K562 (cell line): ENCODE data around the gene SLC25A42. TPM values are rescaled to one million over a fixed set of nuclear protein-coding genes. Genes with fewer than 3 reads are reported as not detected.

Experiments used
- ATAC-seq: fragments of 200-7000 bp; cut with Tn5 transposase; 3 replicates; pipeline ENCODE4 v1.9.1; 2020; ENCODE audit warnings: moderate library complexity
- BruUV-seq: library from RNA; stranded (reverse); fragments of 400-500 nt; replicated peaks from 2 replicates; lab custom pipeline; 2021; lab: Mats Ljungman, UMichigan
- CTCF ChIA-PET: fragments of 300-600 bp; formaldehyde crosslinking; extraction: SDS; loops from one replicate; lab custom pipeline; 2021; ENCODE audit warnings: low intra/inter-chr PET ratio; lab: Yijun Ruan, JAX
- POLR2A ChIA-PET: fragments of 300-600, 350-650 bp; sonication (Branson Sonifier 250); formaldehyde crosslinking; extraction: SDS; loops from one replicate; lab custom pipeline; 2021; ENCODE audit warnings: antibody characterized with exemption, inconsistent platforms; lab: Yijun Ruan, JAX
- DNase-seq, 4 experiments: peaks; one replicate each; pipeline versions ENCODE4 v3.0.0 to v3.0.0-alpha.2; 2011 to 2018; ENCODE audit warnings: low spot score in 3 of 4, mixed read lengths in 3 of 4; ENCODE audit errors: extremely low read depth in 1 of 4
- FAIRE-seq: peaks from 2 replicates; lab custom pipeline; 2011; peaks lifted over from hg19 to GRCh38; lab: Jason Lieb, UNC
- H2AFZ ChIP-seq: 2 replicates; pipeline ENCODE4 v1.6.0; 2011; ENCODE audit warnings: low read depth, low read length, control low read depth, inconsistent platforms
- H3K27ac ChIP-seq: fragments of 200-600 bp; 3 replicates; pipeline ENCODE4 v1.8.0; 2011; ENCODE audit warnings: low read depth, mild to moderate bottlenecking, control low read depth, inconsistent platforms, low read length, moderate library complexity, mixed read lengths; ENCODE audit errors: extremely low read depth
- H3K27me3 ChIP-seq, 2 experiments: fragments of 300-600 bp in 1 of 2; 2 replicates in 1 of 2; 3 replicates in 1 of 2; pipeline versions ENCODE4 v1.6.0 to v1.8.0; 2011; ENCODE audit warnings: inconsistent platforms in 2 of 2, low read length in 2 of 2, mild to moderate bottlenecking in 1 of 2, mixed read lengths in 1 of 2, moderate library complexity in 1 of 2; ENCODE audit not compliant: control insufficient read depth in 2 of 2, insufficient read depth in 2 of 2
- H3K36me3 ChIP-seq: fragments of 300-600 bp; 3 replicates; pipeline ENCODE4 v1.8.0; 2011; ENCODE audit warnings: mild to moderate bottlenecking, low read length, inconsistent platforms; ENCODE audit not compliant: control insufficient read depth, insufficient read depth
- H3K4me1 ChIP-seq, 2 experiments: fragments of 200-600 bp in 1 of 2; replicated peaks in 1 of 2; 2 replicates in 1 of 2; 3 replicates in 1 of 2; pipeline versions ENCODE4 v1.5.1 to v1.8.0; 2011; ENCODE audit warnings: inconsistent platforms in 2 of 2, low read length in 2 of 2, mild to moderate bottlenecking in 1 of 2, mixed read lengths in 1 of 2, moderate library complexity in 1 of 2; ENCODE audit not compliant: control insufficient read depth in 2 of 2, insufficient read depth in 2 of 2
- H3K4me2 ChIP-seq: 2 replicates; pipeline ENCODE4 v1.6.1; 2011; ENCODE audit warnings: low read length, control low read depth, inconsistent platforms, mixed read lengths; ENCODE audit not compliant: insufficient read depth
- H3K4me3 ChIP-seq: fragments of 200-600 bp; sonication (generic), shearing (Covaris generic); 2 replicates; pipeline ENCODE4 v1.5.1; 2016; ENCODE audit warnings: control low read depth, inconsistent platforms
- H3K79me2 ChIP-seq: fragments of 200-600 bp; 3 replicates; pipeline ENCODE4 v1.8.0; 2011; ENCODE audit warnings: low read length, inconsistent platforms; ENCODE audit not compliant: control insufficient read depth, insufficient read depth
- H3K9ac ChIP-seq, 2 experiments: 2 replicates each; pipeline versions ENCODE4 v1.6.0 to v1.6.1; 2011; ENCODE audit warnings: low read depth in 2 of 2, low read length in 2 of 2, control low read depth in 1 of 2, inconsistent platforms in 1 of 2, mild to moderate bottlenecking in 1 of 2, mixed read lengths in 1 of 2; ENCODE audit not compliant: insufficient read depth in 1 of 2
- H3K9me1 ChIP-seq: one replicate; pipeline ENCODE4 v1.6.0; 2011; ENCODE audit warnings: inconsistent platforms, mild to moderate bottlenecking, low read length, moderate library complexity; ENCODE audit not compliant: control insufficient read depth, insufficient read depth
- H3K9me3 ChIP-seq: replicated peaks from 2 replicates; pipeline ENCODE4 v1.5.1; 2011; ENCODE audit warnings: low read depth, low read length, inconsistent platforms; ENCODE audit not compliant: control insufficient read depth, insufficient read depth
- H4K20me1 ChIP-seq: replicated peaks from 2 replicates; pipeline ENCODE4 v1.6.1; 2011; ENCODE audit warnings: low read length, inconsistent platforms, mixed read lengths; ENCODE audit not compliant: control insufficient read depth, insufficient read depth
- IRF2 ChIP-seq: sonication (generic); formaldehyde crosslinking; IDR thresholded peaks from 2 replicates; pipeline ENCODE4 v1.8.1; 2022; ENCODE audit warnings: mild to moderate bottlenecking, missing genetic modification reagents
- ZFP91 ChIP-seq: sonication (generic); formaldehyde crosslinking; IDR thresholded peaks from 2 replicates; pipeline ENCODE4 v1.8.0; 2022; ENCODE audit warnings: mild to moderate bottlenecking, missing genetic modification reagents
- ZNF121 ChIP-seq: sonication (generic); formaldehyde crosslinking; conservative IDR thresholded peaks from 2 replicates; pipeline ENCODE4 v1.8.0; 2022; ENCODE audit warnings: missing genetic modification reagents
- WGBS: fragments of 100-300 bp; shearing (Covaris generic); methylation state at CpG from one replicate; pipeline ENCODE4 v1.1.6; 2016; ENCODE audit warnings: low coverage, mixed read lengths; ENCODE audit not compliant: insufficient coverage; ENCODE audit errors: missing lambda C conversion rate; 5-methylcytosine and 5-hydroxymethylcytosine counted together
- in situ Hi-C: fragments of 300-500 bp; cut with MboI; formaldehyde crosslinking; loops from 4 replicates; pipeline ENCODE4 v1.15.0; 2018; ENCODE audit warnings: inconsistent platforms, mixed read lengths
- intact Hi-C: fragments of 100-400 bp; cut with micrococcal nuclease; formaldehyde crosslinking; loops from 2 replicates; pipeline ENCODE4 v1.14.2; 2022
- polyA plus RNA-seq, 8 experiments: library from polyadenylated mRNA; depleted of rRNA in 4 of 8; stranded (reverse) in 5 of 8; unstranded in 3 of 8; fragments of >200 nt; fragmentation: Nextera tagmentation in 2 of 8; fragmentation: Illumina TruSeq in 1 of 8; extraction: Ambion mirVana in 2 of 8; extraction: Trizol in 1 of 8; gene quantifications; 2 replicates each; pipeline versions ENCODE4 v1.2.1 to v1.2.3, GENCODE V29; 2011 to 2014; ENCODE audit warnings: inconsistent platforms in 1 of 8, missing spikeins in 1 of 8
- total RNA-seq, 7 experiments: library from RNA; depleted of rRNA in 6 of 7; stranded (reverse); fragments of >200 nt in 6 of 7; fragmentation: Illumina TruSeq in 2 of 7; extraction: Trizol in 2 of 7; gene quantifications; 2 replicates each; pipeline versions ENCODE4 v1.2.1 to v1.2.3, GENCODE V29; 2011 to 2021; ENCODE audit warnings: low replicate concordance in 1 of 7

The SLC25A42 gene
- total and polyA plus RNA-seq, 9 of the 15 experiments (the other 6 are each of a cell fraction or from before 2014, with no cell fraction given), result 0.59 to 32.2 (median 14.1) TPM

DNA sequence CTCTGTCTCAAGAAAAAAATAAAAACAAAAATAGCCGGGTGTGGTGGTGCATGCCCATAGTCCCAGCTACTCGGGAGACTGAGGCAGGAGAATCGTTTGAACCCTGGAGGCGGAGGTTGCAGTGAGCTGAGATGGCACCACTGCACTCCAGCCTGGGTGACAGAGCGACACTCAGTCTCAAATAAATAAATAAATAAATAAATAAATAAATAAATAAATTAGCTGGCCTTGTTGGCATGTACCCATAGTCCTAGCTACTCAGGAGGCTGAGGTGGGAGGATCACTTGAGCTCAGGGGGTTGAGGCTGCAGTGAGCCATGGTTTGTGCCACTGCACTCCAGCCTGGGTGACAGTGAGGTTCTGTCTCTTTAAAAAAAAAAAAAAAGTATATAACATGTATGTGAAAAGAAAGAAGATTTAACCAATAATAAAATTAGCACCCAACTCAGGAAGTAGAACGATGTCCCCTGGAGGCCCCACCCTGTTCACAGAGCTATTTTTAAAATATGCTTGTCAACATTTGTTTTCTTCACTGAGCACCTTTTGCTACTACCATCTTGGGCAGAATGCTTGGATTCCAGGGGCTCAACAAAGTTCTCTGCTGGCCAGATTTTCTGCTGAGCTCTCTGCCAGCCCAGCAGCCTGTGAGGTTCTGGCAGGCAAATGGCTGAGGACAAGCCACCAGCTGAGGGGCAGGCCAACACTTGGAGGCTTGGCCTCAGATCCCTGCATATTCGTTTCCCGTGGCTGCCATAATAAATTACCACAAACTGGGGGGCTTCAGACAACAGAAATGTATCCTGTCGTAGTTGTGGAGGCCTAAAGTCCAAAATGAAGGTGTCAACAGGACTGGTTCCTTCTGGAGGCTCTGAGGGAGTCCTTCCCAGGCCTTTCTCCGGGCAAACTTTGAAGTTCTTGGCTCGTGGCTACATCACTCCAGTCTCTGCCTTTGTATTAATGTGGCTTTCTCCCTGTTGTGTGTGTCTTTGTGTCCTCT is 5.2 kb downstream of the SLC25A42 start (continued):
- TF ChIP-seq ZFP91 (CRISPR knock-in tag), result peak; percentile 60; the same call in 1 of the 2 replicates

GRCh38 chr19:19071897-19072296 is 8.1 kb downstream of the SLC25A42 start:
- H3K4me3 ChIP-seq, result no peak overlapping the region
- WGBS, result 93% methylated on average over 8 of the region's 8 CpGs
- peaks cover under 1 to 5% of the 10 kb centered on the region in 2 experiments; a peak in 4 of 5 replicates for H3K4me1 ChIP-seq
- BruUV-seq, result no TSS peak
- ATAC-seq, result no peak
- CTCF ChIA-PET, result no interaction called here
- H2AFZ ChIP-seq, result no peak overlapping the region
- H3K9me1 ChIP-seq, result no peaks in the 10 kb centered on the region
- H3K27me3 ChIP-seq, result no peaks in the 10 kb centered on the region
- in situ Hi-C loops (no loop called here), intact Hi-C loops (no loop called here)
- H4K20me1 ChIP-seq, result no peaks in the 10 kb centered on the region; the same call in 1 of the 2 replicates
- no peak overlapping the region for H3K4me2 ChIP-seq
- peaks cover 44% of the 10 kb centered on the region for H3K79me2 ChIP-seq
- H3K36me3 ChIP-seq, result peaks cover 48% of the 10 kb centered on the region; the same call in 2 of the 3 replicates
- H3K9ac ChIP-seq, result no peak overlapping the region
- no peak for DNase-seq
- H3K9me3 ChIP-seq, result no peaks in the 10 kb centered on the region
- no peak for FAIRE-seq
- POLR2A ChIA-PET, result no interaction called here
- H3K27ac ChIP-seq, result no peak overlapping the region
- TF ChIP-seq IRF2 (CRISPR knock-in tag) (no peak), ZNF121 (peak; percentile 74)
